Skeletal muscle tissue (tissue), 4 donors: ENCODE data around the gene TSC22D2. TPM values are rescaled to one million over a fixed set of nuclear protein-coding genes. Genes with fewer than 3 reads are reported as not detected.

Experiments
- H3K27ac ChIP-seq: one replicate; pipeline ENCODE4 v1.7.0; 2013; ENCODE audit warnings: mild to moderate bottlenecking, low read depth, low read length, inconsistent platforms
- H3K27me3 ChIP-seq, 3 donors: one replicate each; pipeline ENCODE4 v1.7.0; 2013; ENCODE audit warnings: low read length in 3 of 3; ENCODE audit not compliant: control insufficient read depth in 3 of 3, insufficient read depth in 3 of 3
- H3K36me3 ChIP-seq, 3 donors: one replicate each; pipeline ENCODE4 v1.7.0; 2013; ENCODE audit warnings: low read length in 3 of 3; ENCODE audit not compliant: control insufficient read depth in 3 of 3, insufficient read depth in 3 of 3
- H3K4me1 ChIP-seq, 3 donors: one replicate each; pipeline ENCODE4 v1.7.0; 2013; ENCODE audit warnings: low read length in 3 of 3, mild to moderate bottlenecking in 3 of 3; ENCODE audit not compliant: control insufficient read depth in 3 of 3, insufficient read depth in 3 of 3
- H3K4me3 ChIP-seq, 3 donors: one replicate each; pipeline ENCODE4 v1.7.0; 2013; ENCODE audit warnings: low read length in 3 of 3
- H3K9ac ChIP-seq, 3 donors: one replicate each; pipeline ENCODE4 v1.7.0; 2013; ENCODE audit warnings: low read length in 3 of 3, mild to moderate bottlenecking in 3 of 3, moderate library complexity in 2 of 3, low read depth in 1 of 3
- H3K9me3 ChIP-seq, 3 donors: one replicate each; pipeline ENCODE4 v1.7.0; 2013; ENCODE audit warnings: low read length in 3 of 3; ENCODE audit not compliant: control insufficient read depth in 3 of 3
- total RNA-seq: library from RNA; depleted of rRNA; stranded (reverse); fragments of >200 nt; gene quantifications from one replicate; pipeline ENCODE4 v1.2.3, GENCODE V29; 2014
- donor health status: Osteomylitis.

The TSC22D2 gene
- total RNA-seq, 1 donor from 2014 or later = 12.0 TPM

GRCh38 chr3:150421799-150422548 lies 13.9 kb downstream of the TSC22D2 start:
- no peak overlapping the region for H3K9ac ChIP-seq
- H3K27ac ChIP-seq = no peak overlapping the region
- H3K9me3 ChIP-seq = no peaks in the 10 kb centered on the region
- peaks cover 0 to 2% (median 0%) of the 10 kb centered on the region in 3 donors for H3K4me1 ChIP-seq
- H3K36me3 ChIP-seq = no peaks in the 10 kb centered on the region
- no peak overlapping the region for H3K4me3 ChIP-seq
- no peaks in the 10 kb centered on the region for H3K27me3 ChIP-seq

GRCh38 chr3:150422907-150423306 lies 14.8 kb downstream of the TSC22D2 start:
- Histone ChIP-seq H3K27me3 (no peaks in the 10 kb centered on the region), H3K4me3 (no peak overlapping the region), H3K4me1 (peaks cover 0 to 2% (median 0%) of the 10 kb centered on the region in 3 donors), H3K36me3 (no peaks in the 10 kb centered on the region), H3K9ac (no peak overlapping the region), H3K9me3 (no peaks in the 10 kb centered on the region), H3K27ac (no peak overlapping the region)

- no peak overlapping the region for H3K9ac ChIP-seq
- no peaks in the 10 kb centered on the region for H3K36me3 ChIP-seq
- H3K9me3 ChIP-seq = no peaks in the 10 kb centered on the region
- no peak overlapping the region for H3K4me3 ChIP-seq
- H3K27me3 ChIP-seq = no peaks in the 10 kb centered on the region
- H3K27ac ChIP-seq = no peak overlapping the region
- H3K4me1 ChIP-seq = peaks cover 0 to 2% (median 0%) of the 10 kb centered on the region in 3 donors
Measured at GRCh38 chr3:150423761-150424160, 15.7 kb downstream of the TSC22D2 start.

- Histone ChIP-seq H3K9ac (no peak overlapping the region), H3K27me3 (no peaks in the 10 kb centered on the region), H3K27ac (no peak overlapping the region), H3K9me3 (no peaks in the 10 kb centered on the region), H3K4me1 (peaks cover 0 to 2% (median 0%) of the 10 kb centered on the region in 3 donors), H3K4me3 (no peak overlapping the region), H3K36me3 (no peaks in the 10 kb centered on the region)
Measured at GRCh38 chr3:150426292-150426691, 18.2 kb downstream of the TSC22D2 start.

- Histone ChIP-seq H3K4me1 (no peaks in the 10 kb centered on the region), H3K4me3 (no peak overlapping the region), H3K36me3 (no peaks in the 10 kb centered on the region), H3K9me3 (no peaks in the 10 kb centered on the region), H3K27ac (no peak overlapping the region), H3K9ac (no peak overlapping the region), H3K27me3 (no peaks in the 10 kb centered on the region)
Measured at GRCh38 chr3:150428562-150428961, 20.5 kb downstream of the TSC22D2 start.

- Histone ChIP-seq H3K36me3 (no peaks in the 10 kb centered on the region), H3K9me3 (no peaks in the 10 kb centered on the region), H3K27me3 (no peaks in the 10 kb centered on the region), H3K4me1 (no peaks in the 10 kb centered on the region), H3K27ac (no peak overlapping the region), H3K4me3 (no peak overlapping the region), H3K9ac (no peak overlapping the region)
Measured at GRCh38 chr3:150429767-150430671, 21.9 kb downstream of the TSC22D2 start.

GRCh38 chr3:150433347-150433746 lies 25.2 kb downstream of the TSC22D2 start:
- Histone ChIP-seq H3K9me3 (no peaks in the 10 kb centered on the region), H3K36me3 (no peaks in the 10 kb centered on the region), H3K4me3 (no peak overlapping the region), H3K9ac (no peak overlapping the region), H3K27ac (no peak overlapping the region), H3K4me1 (no peaks in the 10 kb centered on the region), H3K27me3 (no peaks in the 10 kb centered on the region)

- Histone ChIP-seq H3K27me3 (no peaks in the 10 kb centered on the region), H3K9me3 (no peaks in the 10 kb centered on the region), H3K27ac (no peak overlapping the region), H3K36me3 (no peaks in the 10 kb centered on the region), H3K4me3 (no peak overlapping the region), H3K9ac (no peak overlapping the region), H3K4me1 (no peaks in the 10 kb centered on the region)
Measured at GRCh38 chr3:150434234-150434633, 26.1 kb downstream of the TSC22D2 start.

GRCh38 chr3:150436161-150436560 lies 28.1 kb downstream of the TSC22D2 start:
- Histone ChIP-seq H3K9me3 (no peaks in the 10 kb centered on the region), H3K4me1 (no peaks in the 10 kb centered on the region), H3K36me3 (no peaks in the 10 kb centered on the region), H3K27ac (no peak overlapping the region), H3K4me3 (no peak overlapping the region), H3K27me3 (no peaks in the 10 kb centered on the region), H3K9ac (no peak overlapping the region)

- no peak overlapping the region for H3K27ac ChIP-seq
- H3K27me3 ChIP-seq = no peaks in the 10 kb centered on the region
- H3K36me3 ChIP-seq = no peaks in the 10 kb centered on the region
- H3K4me3 ChIP-seq = no peak overlapping the region
- no peaks in the 10 kb centered on the region for H3K9me3 ChIP-seq
- no peak overlapping the region for H3K9ac ChIP-seq
- no peaks in the 10 kb centered on the region for H3K4me1 ChIP-seq
Measured at GRCh38 chr3:150439657-150440056, 31.6 kb downstream of the TSC22D2 start.
